ENCODE data around the gene FOCAD.

Gene FOCAD

DNA sequence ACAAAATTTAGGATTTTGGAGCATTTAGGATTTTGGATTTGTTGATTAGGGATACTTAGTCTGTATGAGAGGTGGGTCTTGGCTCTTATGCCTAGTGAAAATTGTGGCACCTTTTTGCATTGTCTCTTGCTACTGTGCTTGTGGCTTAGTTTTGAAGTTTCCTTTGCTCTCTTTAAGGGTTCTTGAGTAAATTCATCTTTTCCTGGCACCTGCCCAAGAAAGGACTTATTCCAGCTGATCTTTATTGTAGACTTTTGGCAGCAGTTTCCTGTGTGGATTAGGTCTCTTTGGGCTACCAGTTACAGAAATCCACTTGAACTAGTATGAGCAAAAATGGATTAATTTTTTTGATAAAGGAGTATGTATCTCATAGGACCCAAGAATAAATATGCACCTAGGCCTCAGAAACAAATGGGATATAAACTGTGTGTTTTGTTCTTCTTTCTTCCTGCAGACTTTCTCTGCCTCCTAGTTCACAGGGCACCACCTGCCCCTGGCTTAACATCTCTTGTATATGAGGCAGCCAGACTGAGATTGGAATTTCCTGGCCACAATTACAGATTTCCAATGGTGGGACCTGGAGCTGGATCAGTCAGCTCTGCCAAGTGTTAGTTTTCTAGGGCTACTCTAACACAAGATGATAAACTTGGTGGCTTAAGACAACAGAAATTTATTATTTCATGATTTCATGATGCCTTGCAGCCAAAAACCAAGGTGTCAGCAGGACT, 44.6 kb downstream of the FOCAD start:
- DNase-seq (ENCODE audit: low read depth in 3 of 3): no peak

DNA sequence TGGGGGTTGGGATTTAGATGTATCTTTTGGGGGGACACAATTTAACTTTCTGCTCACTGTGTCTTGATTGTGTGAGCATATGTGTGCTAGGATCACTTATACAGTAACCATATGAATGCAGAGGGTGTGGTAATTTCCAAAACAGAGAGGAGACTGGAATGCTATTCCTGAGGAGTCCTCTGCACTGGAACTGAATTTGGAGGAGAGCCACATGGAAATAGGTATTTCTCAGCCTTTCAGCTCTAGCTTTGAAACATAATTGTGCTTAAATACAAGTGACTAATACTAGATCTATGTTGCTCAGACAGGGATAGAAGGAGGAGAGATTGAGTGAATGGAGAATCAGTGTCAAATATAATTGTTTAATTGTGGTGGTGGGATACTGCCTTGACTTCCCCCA, 45.5 kb downstream of the FOCAD start:
- DNase-seq (ENCODE audit: low read depth in 3 of 3): no peak

DNA sequence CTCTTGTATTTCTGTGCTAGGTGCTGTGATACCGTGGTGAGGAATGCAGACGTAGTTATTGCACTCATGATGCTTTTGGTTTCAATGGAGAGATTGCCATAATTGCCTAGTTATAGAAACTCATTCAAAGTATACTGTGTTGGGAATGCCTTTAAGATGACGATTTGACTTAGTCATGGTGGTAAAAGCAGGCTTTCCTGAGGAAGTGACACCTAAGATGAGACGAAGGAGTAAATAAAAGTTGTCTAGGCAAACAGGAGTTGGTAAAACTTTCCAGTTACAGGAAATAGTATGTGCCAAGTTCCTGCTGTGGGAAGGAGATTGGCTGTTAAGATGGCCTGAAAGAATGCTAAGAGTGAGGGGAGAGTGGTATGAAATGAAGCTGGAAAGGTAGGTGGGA, 48.1 kb downstream of the FOCAD start:
- no peak for DNase-seq (ENCODE audit: low read depth in 3 of 3)

DNA sequence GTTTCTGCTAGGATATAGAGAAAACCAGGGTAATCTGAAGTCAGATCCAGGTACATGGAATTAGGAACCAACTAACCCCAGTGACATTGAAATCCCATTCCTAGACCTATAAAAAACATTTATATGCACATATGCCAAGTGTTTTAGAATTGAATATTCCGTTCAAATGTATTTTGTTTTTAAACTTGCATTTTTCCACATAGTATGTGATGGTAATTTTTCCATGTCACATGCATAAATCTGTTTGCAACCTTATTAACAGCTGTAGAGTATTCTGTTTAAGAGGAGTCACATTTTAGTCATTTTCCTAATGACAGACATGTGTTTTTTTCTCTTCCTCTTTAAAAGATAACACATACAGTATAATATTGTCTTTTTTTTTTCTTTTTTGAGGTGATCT, 50.2 kb downstream of the FOCAD start:
- no peak for DNase-seq (ENCODE audit: low read depth in 3 of 3)

DNA sequence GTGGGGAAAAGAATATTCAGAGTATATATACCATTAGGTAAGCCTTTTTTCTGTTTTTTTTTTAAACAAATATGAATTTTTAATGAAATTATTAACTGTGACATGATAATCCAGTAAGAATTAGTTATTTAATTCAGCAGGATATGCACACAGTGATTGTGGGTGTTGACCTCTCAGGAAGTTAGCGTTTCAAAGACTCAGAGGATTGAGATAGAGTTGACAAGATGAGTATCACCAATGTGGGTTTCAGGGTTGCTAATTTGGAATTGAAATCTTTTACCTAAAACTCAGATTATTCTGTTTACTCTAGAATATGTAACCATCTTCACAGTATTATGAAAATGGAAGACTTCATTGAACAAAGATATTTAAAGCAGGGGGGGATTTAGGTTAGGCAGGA, 56.2 kb downstream of the FOCAD start:
- no peak for DNase-seq (ENCODE audit: low read depth in 3 of 3)

DNA sequence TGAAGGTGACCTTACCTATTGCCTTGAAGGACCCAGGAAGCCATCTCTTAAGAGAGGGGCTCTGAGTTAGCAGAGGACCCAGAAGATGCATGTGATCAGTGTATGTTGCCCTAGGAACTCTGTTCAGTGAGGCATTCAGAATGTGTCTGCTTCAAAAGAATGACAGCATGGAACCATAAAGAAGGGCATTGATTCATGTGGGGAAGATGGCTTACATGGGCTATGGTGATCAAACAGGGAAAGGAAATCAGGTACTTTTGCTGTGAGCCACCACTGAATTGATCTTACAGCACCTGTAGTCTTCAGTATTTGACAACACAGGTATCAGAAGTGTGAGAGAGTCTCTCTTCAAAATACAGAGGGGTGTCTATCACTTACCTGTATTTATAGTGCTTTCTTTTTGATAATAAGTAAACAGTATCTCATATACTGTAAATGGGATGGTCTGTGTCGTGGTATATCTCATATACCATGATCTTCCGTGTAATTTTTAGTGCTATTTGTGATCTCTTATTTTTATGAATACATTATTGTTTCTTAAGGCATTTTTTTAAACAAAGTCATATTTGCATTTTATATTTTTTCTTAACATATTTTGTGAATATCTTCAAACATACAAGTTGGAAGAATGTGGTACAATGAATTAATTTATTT, 57.0 kb downstream of the FOCAD start:
- DNase-seq (ENCODE audit: low read depth in 3 of 3): no peak

DNA sequence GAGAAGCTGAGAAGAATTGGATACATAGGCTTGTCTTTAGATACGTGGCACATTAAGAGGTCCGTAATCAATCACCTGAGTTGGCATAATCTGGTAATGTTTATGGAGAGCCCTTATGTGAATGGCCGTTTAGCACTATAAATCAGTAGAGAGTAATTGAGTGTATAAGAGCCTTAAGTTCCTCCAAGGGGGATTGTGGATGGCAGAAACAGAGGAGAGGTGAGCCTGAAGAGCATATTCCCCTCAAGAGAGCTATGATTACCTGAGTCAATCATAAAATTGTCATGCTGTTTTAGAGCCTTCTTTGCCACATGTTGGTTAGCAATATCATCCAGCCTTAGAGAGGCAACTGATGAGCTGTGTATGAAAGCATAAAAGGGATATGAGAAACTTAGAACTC, 58.8 kb downstream of the FOCAD start:
- DNase-seq (ENCODE audit: low read depth in 3 of 3): no peak

DNA sequence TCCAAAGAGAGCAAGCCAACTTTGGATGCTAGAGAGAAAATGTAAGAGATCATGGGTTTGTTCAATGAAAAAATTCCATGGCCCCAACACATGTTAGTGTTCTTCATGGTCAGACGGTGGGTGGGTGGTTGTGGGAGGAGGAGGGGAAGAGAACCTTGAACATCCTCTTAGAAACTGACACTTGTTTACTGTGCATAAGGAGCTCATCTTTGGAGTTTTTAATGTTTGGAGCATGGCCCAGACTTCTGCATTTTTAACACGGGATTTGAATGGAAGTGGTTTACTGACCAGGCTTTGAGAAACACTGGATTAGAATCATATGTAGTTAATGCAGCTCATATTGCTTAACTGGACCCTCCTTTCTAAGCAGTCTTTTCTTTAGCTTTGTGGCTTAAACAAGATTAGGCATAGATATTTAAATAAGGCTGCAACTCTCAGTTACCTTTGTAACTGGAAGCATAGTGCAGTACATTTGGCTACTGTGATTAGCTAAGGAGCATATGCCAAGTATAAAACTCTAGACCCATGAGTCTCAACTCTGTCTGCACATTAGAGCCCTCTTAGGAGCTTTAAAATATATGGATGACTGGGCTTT, 60.1 kb downstream of the FOCAD start:
- no peak for DNase-seq (ENCODE audit: low read depth in 3 of 3)

DNA sequence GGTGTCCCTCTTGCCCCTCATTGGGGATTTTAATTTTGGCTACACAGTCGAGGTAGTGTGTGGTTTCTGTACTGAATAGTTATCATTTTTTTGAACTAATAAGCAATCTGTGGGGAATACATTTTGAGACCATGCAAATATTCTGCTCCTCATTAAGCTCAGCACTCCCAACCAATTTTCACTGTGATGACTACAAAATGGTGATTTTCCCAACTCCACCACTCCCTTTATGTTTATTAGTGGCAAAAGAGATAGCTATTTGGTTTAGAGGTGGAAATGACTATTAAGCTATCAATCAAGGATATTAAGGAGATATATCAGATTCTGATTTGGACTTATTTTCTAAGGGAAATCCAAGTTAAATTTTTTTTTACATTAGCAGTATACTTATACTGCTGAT, 62.9 kb downstream of the FOCAD start:
- DNase-seq (ENCODE audit: low read depth in 3 of 3): no peak

DNA sequence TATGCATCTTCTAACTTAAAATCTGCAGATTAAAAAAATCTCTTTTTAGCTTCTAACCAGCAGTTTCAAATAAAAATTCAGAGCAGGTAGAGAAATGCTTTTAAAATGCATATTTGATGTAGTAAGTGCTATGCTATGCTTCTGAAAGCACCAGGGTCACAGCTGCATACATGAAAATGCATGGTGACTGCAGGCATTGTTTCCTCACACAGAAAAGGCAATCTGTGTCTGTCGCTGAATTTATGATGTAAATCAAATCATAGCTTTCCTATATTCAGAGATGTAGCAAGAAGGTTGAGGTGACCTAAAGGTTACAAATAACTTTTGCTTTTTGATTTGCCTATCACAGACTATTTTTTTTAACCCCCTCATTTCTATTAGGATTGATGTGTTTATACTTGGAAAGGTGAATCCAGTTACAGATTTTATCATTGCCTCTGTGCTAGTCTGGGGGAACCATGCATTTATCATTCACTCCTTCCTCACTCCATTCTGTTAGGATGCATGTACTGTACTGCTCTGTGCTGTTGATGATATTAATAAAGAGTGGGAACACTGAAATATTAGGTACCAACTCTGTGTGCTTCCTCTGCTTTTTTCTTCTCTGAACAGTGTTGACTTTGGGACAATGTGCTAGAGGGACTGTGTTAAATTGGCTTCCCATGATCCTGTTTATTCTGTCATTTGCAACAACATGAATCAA, 65.6 kb downstream of the FOCAD start:
- no peak for DNase-seq (ENCODE audit: low read depth in 3 of 3)

DNA sequence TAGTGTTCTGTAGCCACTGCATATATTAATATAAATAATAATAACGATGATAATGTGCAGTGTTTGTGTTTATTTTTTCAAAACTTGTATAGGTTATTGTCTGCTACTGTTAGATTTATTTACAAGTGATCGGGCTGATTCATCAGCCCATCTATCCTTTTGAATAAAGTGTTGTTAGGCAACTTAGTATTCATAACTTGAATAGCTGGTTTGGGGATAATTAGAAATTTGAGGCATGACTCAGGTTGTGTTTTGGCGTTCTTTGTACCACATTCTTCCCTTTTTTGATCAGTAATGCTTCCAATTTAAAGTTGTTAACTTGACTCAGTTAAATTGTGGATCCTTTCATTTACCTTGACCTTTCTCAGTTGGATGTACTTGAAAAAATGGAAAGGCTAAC, 69.7 kb downstream of the FOCAD start:
- no peak for DNase-seq (ENCODE audit: low read depth in 3 of 3)

DNA sequence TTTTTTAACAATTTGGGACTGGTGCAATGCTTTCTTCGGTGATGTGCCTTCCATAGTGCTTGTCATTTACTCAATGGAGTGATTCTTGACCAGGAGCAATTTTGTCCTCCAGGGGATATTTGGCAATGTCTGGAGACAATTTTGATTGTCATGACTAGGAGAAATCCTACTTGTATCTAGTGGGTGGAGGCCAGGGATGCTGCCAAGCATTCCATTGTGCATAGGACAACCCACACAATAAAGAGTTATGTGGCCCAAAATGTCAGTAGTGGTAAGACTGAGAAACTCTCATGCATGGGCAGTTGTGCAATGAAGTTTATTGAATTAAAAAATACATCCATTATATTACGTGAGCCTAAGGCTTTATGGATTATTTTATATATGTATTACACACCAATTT, 70.5 kb downstream of the FOCAD start:
- no peak for DNase-seq (ENCODE audit: low read depth in 3 of 3)

DNA sequence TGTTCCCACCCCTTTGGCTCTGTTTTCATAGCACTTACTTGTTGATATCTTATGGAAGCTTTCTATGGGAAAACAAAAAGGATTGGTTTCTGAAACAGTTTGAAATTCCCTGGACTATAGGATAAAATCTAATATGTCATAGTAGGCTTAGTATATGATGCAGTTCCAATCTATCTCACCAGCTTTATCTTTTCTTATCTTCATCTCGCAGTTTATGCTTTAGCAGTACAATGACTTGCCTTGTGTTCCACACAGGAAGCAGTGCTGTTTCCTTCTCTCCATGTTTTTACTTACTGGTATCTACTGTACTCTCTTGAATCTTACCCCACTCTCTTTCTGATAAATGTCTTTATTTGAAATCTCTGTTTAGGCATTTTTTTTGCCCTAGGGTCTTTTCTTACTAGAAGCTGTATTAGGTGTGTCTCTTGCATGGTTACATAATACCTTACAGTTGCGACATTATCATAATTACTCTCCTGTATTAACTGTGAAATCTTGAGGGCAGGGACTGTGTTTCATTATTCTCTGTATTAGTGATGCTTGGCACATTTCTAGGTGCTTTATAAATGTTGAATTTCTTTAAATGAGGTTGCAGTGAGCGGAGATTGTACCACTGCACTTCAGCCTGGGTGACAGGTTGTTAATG, 76.3 kb downstream of the FOCAD start:
- DNase-seq (ENCODE audit: low read depth in 3 of 3): no peak

DNA sequence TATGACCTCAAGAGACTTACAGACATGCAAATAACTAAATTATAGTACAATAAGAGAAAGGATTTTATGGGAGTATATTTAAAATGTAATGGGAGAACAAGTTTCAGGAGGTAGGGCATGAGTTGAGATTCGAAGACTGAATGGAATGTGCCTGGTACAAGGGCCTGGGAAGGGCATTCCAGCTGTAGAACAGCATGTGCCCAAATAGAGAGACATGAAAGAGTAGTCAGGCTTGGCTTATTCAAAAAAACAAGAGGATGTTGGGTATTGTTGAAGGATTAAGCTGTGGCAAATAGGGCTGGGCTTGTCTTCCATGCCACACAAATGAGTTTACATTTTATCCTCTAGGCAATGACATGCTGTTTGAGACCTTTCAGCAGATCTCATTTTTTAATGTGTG, 86.9 kb downstream of the FOCAD start:
- no peak for DNase-seq (ENCODE audit: low read depth in 3 of 3)

DNA sequence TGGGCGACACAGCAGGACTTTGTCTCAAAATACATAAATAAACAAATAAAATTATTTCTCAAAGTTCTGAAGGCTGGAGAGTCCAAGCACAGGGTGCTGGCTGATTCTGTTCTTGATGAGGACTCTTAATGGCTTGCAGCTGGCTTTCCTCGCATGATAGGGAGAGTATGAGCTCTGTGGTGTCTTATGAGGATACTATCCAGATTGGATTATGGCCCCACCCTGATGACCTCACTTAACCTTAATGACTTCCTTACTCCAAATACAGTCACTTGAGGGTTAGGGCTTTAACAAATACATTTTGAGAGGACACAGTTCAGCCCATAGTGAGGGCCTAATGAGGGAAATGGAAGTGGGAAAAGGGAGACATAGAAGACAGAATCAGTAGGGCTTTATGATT, 87.7 kb downstream of the FOCAD start:
- no peak for DNase-seq (ENCODE audit: low read depth in 3 of 3)

DNA sequence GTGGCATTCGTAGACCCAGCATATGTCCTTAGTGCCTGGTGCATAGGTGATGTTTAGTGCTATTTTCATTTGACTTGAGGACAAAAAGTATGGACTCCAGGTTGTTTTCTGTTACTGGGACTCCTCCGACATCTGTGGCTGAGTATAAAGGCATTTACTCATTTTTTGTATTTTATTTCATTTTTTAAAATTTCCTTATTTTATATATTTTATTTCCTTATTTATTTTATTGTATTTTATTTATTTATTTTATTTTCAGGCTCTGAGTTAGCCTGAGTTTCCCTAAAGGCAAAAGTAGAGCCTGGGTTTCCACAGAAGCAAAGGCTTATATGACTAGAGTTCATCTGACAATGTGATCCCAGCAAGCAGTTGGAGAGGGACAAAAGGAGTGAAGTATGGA, 91.6 kb downstream of the FOCAD start:
- DNase-seq (ENCODE audit: low read depth in 3 of 3): no peak

DNA sequence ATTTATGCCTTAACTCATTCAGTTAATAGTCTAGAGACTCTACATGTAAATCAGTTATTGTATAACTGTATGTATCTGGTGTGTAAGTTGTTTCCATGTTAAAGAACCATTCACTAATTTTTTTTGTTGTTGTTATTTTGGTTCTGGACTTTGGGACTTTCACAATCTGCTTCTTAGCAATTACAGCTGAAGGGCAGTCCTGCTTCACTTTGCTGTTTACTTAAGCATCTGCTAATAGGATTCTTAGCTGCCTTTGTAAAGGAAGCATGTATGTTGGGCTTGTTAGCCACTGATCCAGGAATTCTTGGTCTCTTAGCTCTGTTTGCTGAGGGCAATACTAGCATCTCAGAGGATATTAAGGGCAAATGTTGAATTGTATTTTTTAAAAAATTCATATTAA, 97.0 kb downstream of the FOCAD start:
- DNase-seq (ENCODE audit: low read depth in 3 of 3): no peak

DNA sequence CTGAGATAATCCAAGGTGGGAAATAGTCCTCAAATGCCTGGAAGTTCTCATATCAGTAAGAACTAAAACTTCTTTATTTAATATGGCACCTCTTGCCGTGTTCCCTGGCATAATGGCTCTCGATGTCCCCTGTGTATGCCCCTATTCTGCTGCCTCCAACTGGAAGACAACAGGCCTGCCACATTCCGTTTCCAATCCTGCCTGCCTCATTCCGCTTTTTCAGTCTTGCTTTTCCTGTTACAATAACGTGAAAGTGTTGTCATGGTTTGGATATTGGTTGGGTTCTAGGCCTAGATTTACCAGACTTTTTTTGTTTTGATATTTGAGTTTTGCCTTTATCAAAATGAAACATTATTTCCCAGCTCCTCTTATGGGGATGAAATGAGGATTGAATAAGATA, 98.2 kb downstream of the FOCAD start:
- no peak for DNase-seq (ENCODE audit: low read depth in 3 of 3)

DNA sequence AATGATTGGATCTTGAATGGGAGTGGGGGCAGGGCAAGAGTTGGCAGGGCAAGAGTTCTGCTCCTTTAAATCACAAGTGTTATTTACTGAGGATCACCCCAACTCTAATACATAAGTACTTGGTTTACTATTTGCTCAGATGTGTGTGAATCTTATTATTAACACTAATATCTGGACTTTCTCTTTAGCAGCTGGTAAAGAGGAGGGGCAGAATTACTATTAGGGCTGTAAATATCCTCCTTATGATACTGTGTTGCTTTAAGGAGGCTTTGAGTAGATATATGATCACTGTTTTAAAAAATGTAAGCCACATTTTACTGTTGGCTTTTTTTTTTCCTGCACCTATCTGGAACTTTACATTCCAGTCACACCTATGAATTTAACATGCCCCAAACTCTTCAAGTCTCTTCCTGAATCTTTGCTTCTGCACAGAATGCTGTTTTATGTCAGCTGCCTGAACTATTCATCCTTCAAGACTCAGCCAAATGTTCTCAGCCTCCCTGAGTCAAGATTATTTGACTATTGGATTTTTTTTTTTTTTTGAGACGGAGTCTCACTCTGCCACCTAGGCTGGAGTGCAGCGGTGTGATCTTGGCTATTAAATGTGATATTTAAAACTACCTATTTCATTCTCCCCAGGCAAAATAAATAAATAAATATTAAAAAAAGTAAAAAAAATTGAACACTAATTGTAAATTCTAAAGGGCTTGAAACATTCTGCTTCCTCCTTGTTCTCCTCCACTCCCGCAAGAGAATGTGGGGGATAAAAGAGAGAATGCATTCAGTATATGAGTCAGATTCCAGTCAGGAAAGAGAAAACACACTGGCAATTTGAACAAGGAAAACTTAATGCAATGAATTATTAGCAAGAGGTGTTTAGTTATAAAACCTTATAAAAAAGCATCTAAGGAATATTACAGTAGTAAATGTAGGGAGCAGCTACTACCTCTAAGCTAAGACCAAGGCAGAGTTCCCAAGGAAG, 99.3 kb downstream of the FOCAD start:
- DNase-seq (ENCODE audit: low read depth in 3 of 3): no peak

DNA sequence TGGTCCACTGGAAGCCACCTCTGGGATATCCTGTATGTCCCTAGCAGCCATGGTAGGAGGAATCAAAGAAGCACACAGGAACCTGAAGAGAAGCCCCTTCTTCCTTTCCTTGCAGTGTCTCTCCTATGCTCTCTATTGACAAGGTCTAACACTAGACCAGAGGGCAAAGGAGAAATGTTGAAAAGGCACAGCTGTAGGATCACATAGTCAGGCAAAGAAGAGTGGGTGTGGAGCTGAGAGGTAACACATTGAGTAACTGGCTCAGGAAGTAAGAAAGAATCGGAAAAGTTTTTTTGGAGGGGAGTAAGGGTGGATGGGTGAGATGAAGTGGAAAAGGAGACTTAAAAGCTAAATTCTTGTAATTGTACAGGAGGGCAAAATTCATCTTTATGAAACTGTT, 100.1 kb downstream of the FOCAD start:
- DNase-seq (ENCODE audit: low read depth in 3 of 3): no peak

DNA sequence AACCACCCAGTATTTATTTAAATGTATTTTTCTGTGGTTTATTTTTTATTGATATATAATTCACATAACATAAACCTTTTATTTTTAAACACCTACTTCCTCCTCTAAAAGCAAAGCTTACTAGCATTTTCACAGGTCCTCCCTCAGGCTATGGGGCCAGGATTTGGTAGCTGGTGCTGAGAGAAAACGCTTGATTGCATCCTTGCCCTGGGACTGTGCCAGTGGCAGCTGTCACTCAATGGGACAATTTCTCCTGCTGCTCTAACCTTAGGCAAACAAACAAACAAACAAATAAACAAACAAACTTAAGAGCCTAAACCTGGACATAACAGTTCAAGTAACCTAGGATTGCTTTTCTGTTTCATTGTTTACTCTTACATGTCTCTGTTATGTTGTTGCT, 102.7 kb downstream of the FOCAD start:
- no peak for DNase-seq (ENCODE audit: low read depth in 3 of 3)
